A549 (cell line): ENCODE results near the gene BRAF. TPM values are rescaled to one million over a fixed set of nuclear protein-coding genes. Genes with fewer than 3 reads are reported as not detected.
"Not testable (repeated sequence)": the region's sequence is repeated elsewhere in the genome, so short reads cannot be mapped to it uniquely, and the experiment has no call there.

Experiments
- ATAC-seq, 2 experiments: fragments of 200-7000 bp in 1 of 2; fragments of >200 bp in 1 of 2; cut with Nextera tagmentation in 1 of 2; cut with Tn5 transposase in 1 of 2; 3 replicates each; pipeline versions ENCODE4 v1.8.0 to v1.9.1; 2018 to 2020; ENCODE audit warnings: mild to moderate bottlenecking in 1 of 2, moderate library complexity in 1 of 2
- CTCF ChIA-PET: fragments of 300-600 bp; sonication (Branson Sonifier 250); formaldehyde crosslinking; extraction: SDS; loops from one replicate; lab custom pipeline; 2021; ENCODE audit warnings: antibody characterized with exemption, inconsistent platforms; lab: Yijun Ruan, JAX
- POLR2A ChIA-PET: fragments of 350-600 bp; formaldehyde crosslinking; extraction: SDS; loops from one replicate; lab custom pipeline; 2021; ENCODE audit warnings: antibody characterized with exemption, inconsistent platforms; lab: Yijun Ruan, JAX
- DNase-seq, 2 experiments: peaks; one replicate each; pipeline versions ENCODE4 v3.0.0 to v3.0.0-alpha.2; 2011 to 2016; ENCODE audit warnings: low read depth in 1 of 2, low spot score in 1 of 2
- FAIRE-seq: peaks from 2 replicates; lab custom pipeline; 2011; peaks lifted over from hg19 to GRCh38; lab: Jason Lieb, UNC
- H3K27ac ChIP-seq, 2 experiments: fragments of >200 bp; sonication (Bioruptor Twin); formaldehyde crosslinking; 3 replicates each; pipeline ENCODE4 v1.5.1; 2016 to 2017
- H3K4me1 ChIP-seq: fragments of >200 bp; sonication (Bioruptor Twin); formaldehyde crosslinking; 3 replicates; pipeline ENCODE4 v1.6.1; 2016
- H3K4me2 ChIP-seq: fragments of >200 bp; sonication (Bioruptor Twin); formaldehyde crosslinking; 3 replicates; pipeline ENCODE4 v1.6.1; 2016
- H3K4me3 ChIP-seq: fragments of >200 bp; sonication (Bioruptor Twin); formaldehyde crosslinking; 3 replicates; pipeline ENCODE4 v1.5.1; 2016
- H3K9me3 ChIP-seq: fragments of >200 bp; sonication (Bioruptor Twin); formaldehyde crosslinking; 3 replicates; pipeline ENCODE4 v1.6.1; 2016
- BHLHE40 ChIP-seq: IDR thresholded peaks from 2 replicates; pipeline ENCODE4 v1.6.1; 2012; ENCODE audit warnings: low read depth, low read length, inconsistent platforms
- CBX2 ChIP-seq: fragments of 200-600 bp; sonication (generic); IDR thresholded peaks from 2 replicates; pipeline ENCODE4 v1.6.1; 2016; ENCODE audit warnings: low read depth, mild to moderate bottlenecking, borderline replicate concordance
- CHD4 ChIP-seq: fragments of 200-600 bp; sonication (generic); IDR thresholded peaks from 2 replicates; pipeline ENCODE4 v1.6.1; 2016; ENCODE audit warnings: antibody characterized with exemption, mild to moderate bottlenecking, borderline replicate concordance
- EP300 ChIP-seq, 2 experiments: fragments of >200 bp; sonication (Bioruptor Twin); formaldehyde crosslinking; IDR thresholded peaks; 2 replicates in 1 of 2; 3 replicates in 1 of 2; pipeline ENCODE4 v1.6.1; 2016 to 2017
- FOSB ChIP-seq: fragments of 250-450 bp; sonication (Bioruptor Pico); IDR thresholded peaks from 2 replicates; pipeline ENCODE4 v1.5.0; 2020; ENCODE audit warnings: mild to moderate bottlenecking, moderate library complexity
- FOSL2 ChIP-seq, 2 experiments: fragments of 450-650 bp in 1 of 2; fragments of >200 bp in 1 of 2; sonication (Bioruptor Twin) in 1 of 2; formaldehyde crosslinking; IDR thresholded peaks; 2 replicates each; pipeline versions ENCODE4 v1.5.0 to v1.6.1; 2016 to 2020; ENCODE audit warnings: mild to moderate bottlenecking in 1 of 2, moderate library complexity in 1 of 2
- FOXS1 ChIP-seq: fragments of 250-450 bp; sonication (Bioruptor Pico); IDR thresholded peaks from 2 replicates; pipeline ENCODE4 v1.5.0; 2020; ENCODE audit warnings: mild to moderate bottlenecking, moderate library complexity
- HEYL ChIP-seq: fragments of 250-450 bp; sonication (Bioruptor Pico); IDR thresholded peaks from 2 replicates; pipeline ENCODE4 v1.8.0; 2021; ENCODE audit warnings: mild to moderate bottlenecking, moderate library complexity
- HOXA7 ChIP-seq: fragments of 250-450 bp; sonication (Bioruptor Pico); IDR thresholded peaks from 2 replicates; pipeline ENCODE4 v1.5.0; 2020; ENCODE audit warnings: mild to moderate bottlenecking, moderate library complexity
- HOXB13 ChIP-seq: fragments of 250-450 bp; sonication (Bioruptor Pico); IDR thresholded peaks from 2 replicates; pipeline ENCODE4 v1.5.0; 2020; ENCODE audit warnings: low read depth, mild to moderate bottlenecking, moderate library complexity
- JUN ChIP-seq, 2 experiments: fragments of >200 bp; sonication (Bioruptor Twin); formaldehyde crosslinking; IDR thresholded peaks; 2 replicates in 1 of 2; 3 replicates in 1 of 2; pipeline ENCODE4 v1.6.1; 2016 to 2017
- JUNB ChIP-seq: fragments of >200 bp; sonication (Bioruptor Twin); formaldehyde crosslinking; IDR thresholded peaks from 2 replicates; pipeline ENCODE4 v1.6.1; 2016
- KDM5A ChIP-seq: fragments of 200-600 bp; sonication (generic); IDR thresholded peaks from 2 replicates; pipeline ENCODE4 v1.6.1; 2016; ENCODE audit warnings: antibody characterized with exemption, mild to moderate bottlenecking
- MAZ ChIP-seq: fragments of 150-350 bp; IDR thresholded peaks from 2 replicates; pipeline ENCODE4 v1.6.1; 2014; ENCODE audit warnings: antibody characterized with exemption, low read depth, low read length, borderline replicate concordance
- NFE2L2 ChIP-seq: fragments of 150-350 bp; conservative IDR thresholded peaks from 2 replicates; pipeline ENCODE4 v1.6.1; 2014; ENCODE audit warnings: low read length
- NR3C1 ChIP-seq: fragments of >200 bp; sonication (Bioruptor Twin); formaldehyde crosslinking; IDR thresholded peaks from 3 replicates; pipeline ENCODE4 v1.6.1; 2017
- PHF8 ChIP-seq: fragments of 200-600 bp; sonication (generic); IDR thresholded peaks from 2 replicates; pipeline ENCODE4 v1.6.1; 2016; ENCODE audit warnings: low read depth, mild to moderate bottlenecking, antibody characterized with exemption, moderate library complexity, borderline replicate concordance
- POLR2A ChIP-seq: IDR thresholded peaks from 2 replicates; pipeline ENCODE4 v1.6.1; 2012; ENCODE audit warnings: mild to moderate bottlenecking, low read length
- RARB ChIP-seq: fragments of 250-450 bp; sonication (Bioruptor Pico); IDR thresholded peaks from 2 replicates; pipeline ENCODE4 v1.8.0; 2021; ENCODE audit warnings: mild to moderate bottlenecking, moderate library complexity
- RFX5 ChIP-seq: fragments of 450-650 bp; IDR thresholded peaks from 2 replicates; pipeline ENCODE4 v1.7.1; 2014; ENCODE audit warnings: antibody characterized with exemption, mild to moderate bottlenecking, moderate library complexity
- SMC3 ChIP-seq: fragments of >200 bp; sonication (Bioruptor Twin); formaldehyde crosslinking; IDR thresholded peaks from 3 replicates; pipeline ENCODE4 v1.6.1; 2018; ENCODE audit warnings: inconsistent platforms
- ZC3H11A ChIP-seq: fragments of 450-650 bp; IDR thresholded peaks from 2 replicates; pipeline ENCODE4 v1.6.1; 2014; ENCODE audit warnings: antibody characterized with exemption, mild to moderate bottlenecking
- ZNF302 ChIP-seq: fragments of 250-450 bp; sonication (Bioruptor Pico); IDR thresholded peaks from 2 replicates; pipeline ENCODE4 v1.9.0; 2021; ENCODE audit warnings: inconsistent platforms, mild to moderate bottlenecking, moderate library complexity
- ZSCAN20 ChIP-seq: fragments of 250-450 bp; sonication (Bioruptor Pico); IDR thresholded peaks from 2 replicates; pipeline ENCODE4 v1.8.0; 2022; ENCODE audit warnings: mild to moderate bottlenecking, moderate library complexity
- WGBS: methylation state at CpG from one replicate; pipeline ENCODE4 v1.1.6; 2017; ENCODE audit errors: missing lambda C conversion rate; 5-methylcytosine and 5-hydroxymethylcytosine counted together
- polyA plus RNA-seq, 4 experiments: library from polyadenylated mRNA; depleted of rRNA in 3 of 4; stranded (reverse); fragments of >200 nt; fragmentation: RNase III in 1 of 4; extraction: RNeasy Plus Mini Kit Qiagen cat#74134 plus additional on column Dnase treatment in 1 of 4; gene quantifications; 2 replicates in 3 of 4; 3 replicates in 1 of 4; pipeline ENCODE4 v1.2.3, GENCODE V29; 2011 to 2017
- TF ChIP-seq, protein P1 (sequence below): IDR thresholded peaks from 2 replicates; pipeline ENCODE4 v1.6.1; 2012
- TF ChIP-seq, protein P2 (sequence below): fragments of >200 bp; sonication (Bioruptor Twin); formaldehyde crosslinking; IDR thresholded peaks from 2 replicates; pipeline ENCODE4 v1.6.1; 2016
- TF ChIP-seq, protein P3 (sequence below): fragments of 250-450 bp; sonication (Bioruptor Pico); IDR thresholded peaks from 2 replicates; pipeline ENCODE4 v1.5.0; 2020; ENCODE audit warnings: low read depth, mild to moderate bottlenecking, moderate library complexity
- TF ChIP-seq, protein P4 (sequence below): fragments of 150-350 bp; IDR thresholded peaks from 2 replicates; pipeline ENCODE4 v1.6.1; 2014; ENCODE audit warnings: low read depth, mild to moderate bottlenecking, low read length
- TF ChIP-seq, protein P5 (sequence below): fragments of 450-650 bp; IDR thresholded peaks from 2 replicates; pipeline ENCODE4 v1.6.1; 2014; ENCODE audit warnings: antibody characterized with exemption

Gene BRAF
- polyA plus RNA-seq, 2 of the 4 experiments (the other 2 are of a cell fraction), result 6.1 to 19.7 TPM

DNA sequence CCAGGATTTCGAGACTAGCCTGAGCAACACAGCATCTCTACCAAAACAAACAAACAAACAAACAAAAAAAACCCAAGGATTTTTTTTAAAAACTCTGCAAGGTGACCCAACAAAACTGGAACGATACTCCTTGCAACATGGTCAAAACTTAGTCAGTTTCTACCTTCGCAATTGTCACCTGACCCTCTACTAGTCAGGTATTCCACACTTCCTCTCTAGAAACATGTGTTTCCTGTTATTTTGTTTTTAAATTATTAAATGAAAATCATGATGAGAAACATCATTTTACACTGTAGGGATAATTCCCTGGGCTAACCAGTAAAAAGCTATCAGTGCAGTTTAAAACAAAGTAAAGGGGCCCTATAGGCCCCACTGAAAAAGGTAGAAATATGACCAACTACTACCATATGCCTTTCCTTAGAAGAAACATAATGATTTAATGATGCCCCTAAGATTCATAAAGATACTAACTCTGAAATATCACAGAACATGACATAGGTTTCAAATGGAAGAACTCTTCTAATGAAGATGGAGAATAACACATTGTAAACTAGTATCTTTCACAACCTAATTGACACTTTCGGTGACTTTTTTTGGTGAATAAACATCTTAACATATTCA is 8.7 kb downstream of the BRAF start:
- CTCF ChIA-PET, result no interaction called here
- 92% methylated on average over 4 of the region's 4 CpGs for WGBS
- FAIRE-seq, result no peak

DNA sequence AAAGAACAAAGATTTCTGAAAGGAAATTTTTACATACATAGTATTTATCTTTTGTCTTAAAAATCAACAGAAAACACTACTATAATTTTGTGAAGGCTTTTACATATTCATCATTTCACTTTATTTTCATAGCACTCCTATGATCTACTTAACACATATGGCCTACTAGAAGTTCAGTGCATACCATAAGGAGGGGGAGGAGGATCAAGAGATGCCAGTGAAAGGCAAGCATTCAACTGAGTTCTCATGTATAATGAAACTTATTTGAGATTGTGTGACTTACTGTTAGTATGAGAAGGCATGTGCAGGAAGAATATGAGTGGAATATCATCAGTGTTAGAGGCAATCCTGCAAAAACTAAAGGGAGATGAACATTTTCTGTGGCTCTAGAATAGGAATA is 10.6 kb downstream of the BRAF start:
- no peak for ATAC-seq
- no peak for FAIRE-seq
- no peak overlapping the region for H3K27ac ChIP-seq

More for the DNA sequence above, 8.7 kb downstream of the BRAF start:
- Histone ChIP-seq H3K4me1 (peaks cover 21% of the 10 kb centered on the region), H3K4me2 (no peak overlapping the region), H3K4me3 (no peak overlapping the region), H3K9me3 (no peaks in the 10 kb centered on the region), H3K27ac (no peak overlapping the region)
- POLR2A ChIA-PET, result no interaction called here
- no peak for ATAC-seq
- TF ChIP-seq, protein P1, sequence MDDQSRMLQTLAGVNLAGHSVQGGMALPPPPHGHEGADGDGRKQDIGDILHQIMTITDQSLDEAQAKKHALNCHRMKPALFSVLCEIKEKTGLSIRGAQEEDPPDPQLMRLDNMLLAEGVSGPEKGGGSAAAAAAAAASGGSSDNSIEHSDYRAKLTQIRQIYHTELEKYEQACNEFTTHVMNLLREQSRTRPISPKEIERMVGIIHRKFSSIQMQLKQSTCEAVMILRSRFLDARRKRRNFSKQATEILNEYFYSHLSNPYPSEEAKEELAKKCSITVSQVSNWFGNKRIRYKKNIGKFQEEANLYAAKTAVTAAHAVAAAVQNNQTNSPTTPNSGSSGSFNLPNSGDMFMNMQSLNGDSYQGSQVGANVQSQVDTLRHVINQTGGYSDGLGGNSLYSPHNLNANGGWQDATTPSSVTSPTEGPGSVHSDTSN, result no peak
- TF ChIP-seq, protein P2, sequence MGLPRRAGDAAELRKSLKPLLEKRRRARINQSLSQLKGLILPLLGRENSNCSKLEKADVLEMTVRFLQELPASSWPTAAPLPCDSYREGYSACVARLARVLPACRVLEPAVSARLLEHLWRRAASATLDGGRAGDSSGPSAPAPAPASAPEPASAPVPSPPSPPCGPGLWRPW, result no peak
- TF ChIP-seq JUNB (no peak), CHD4 (no peak), FOXS1 (CRISPR knock-in tag) (no peak), POLR2A (no peak), FOSL2 (IDR thresholded peaks at IDR 0.05) (no peak), FOSL2 (CRISPR knock-in tag; IDR thresholded peaks at IDR 0.05) (no peak), CBX2 (no peak), RARB (CRISPR knock-in tag) (no peak), HEYL (CRISPR knock-in tag) (no peak), KDM5A (no peak), NFE2L2 (no peak), ZNF302 (CRISPR knock-in tag) (no peak), HOXB13 (CRISPR knock-in tag) (no peak), EP300 (IDR thresholded peaks at IDR 0.05) (no peak), NR3C1 (no peak)
- no peak for DNase-seq

DNA sequence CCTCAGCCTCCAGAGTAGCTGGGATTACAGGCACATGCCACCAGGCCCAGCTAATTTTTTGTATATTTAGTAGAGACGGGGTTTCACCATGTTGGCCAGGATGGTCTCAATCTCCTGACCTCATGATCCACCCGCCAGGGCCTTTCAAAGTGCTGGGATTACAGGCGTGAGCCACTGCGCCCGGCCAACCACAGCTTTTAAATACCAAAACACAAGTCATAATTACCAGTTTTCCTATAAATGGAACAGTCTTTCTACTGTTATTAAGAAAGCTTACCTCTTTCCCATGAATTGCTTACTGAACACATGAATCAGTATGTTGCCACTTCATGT is 11.2 kb downstream of the BRAF start:
- 86% methylated on average over 5 of the region's 5 CpGs for WGBS
- POLR2A ChIA-PET, H3K9me3 ChIP-seq, ATAC-seq, DNase-seq, FAIRE-seq, H3K27ac ChIP-seq, H3K4me3 ChIP-seq: not testable (repeated sequence)
- peak overlapping the region; percentile 18; the same call in 1 of the 3 replicates for H3K4me2 ChIP-seq
- peaks cover 16% of the 10 kb centered on the region for H3K4me1 ChIP-seq
- CTCF ChIA-PET, result interaction anchor here (0.9 kb wide), 1 partner anchor 103 kb away, joined by 6 read pairs; no protein-coding TSS in a partner anchor

More for the DNA sequence above, 10.6 kb downstream of the BRAF start:
- H3K4me1 ChIP-seq, result peaks cover 16% of the 10 kb centered on the region
- TF ChIP-seq MAZ (no peak), FOXS1 (CRISPR knock-in tag) (no peak), SMC3 (no peak)
- H3K4me3 ChIP-seq, result no peak overlapping the region
- H3K4me2 ChIP-seq, result no peak overlapping the region
- no peaks in the 10 kb centered on the region for H3K9me3 ChIP-seq
- POLR2A ChIA-PET, result no interaction called here
- CTCF ChIA-PET, result no interaction called here
- DNase-seq, result no peak

DNA sequence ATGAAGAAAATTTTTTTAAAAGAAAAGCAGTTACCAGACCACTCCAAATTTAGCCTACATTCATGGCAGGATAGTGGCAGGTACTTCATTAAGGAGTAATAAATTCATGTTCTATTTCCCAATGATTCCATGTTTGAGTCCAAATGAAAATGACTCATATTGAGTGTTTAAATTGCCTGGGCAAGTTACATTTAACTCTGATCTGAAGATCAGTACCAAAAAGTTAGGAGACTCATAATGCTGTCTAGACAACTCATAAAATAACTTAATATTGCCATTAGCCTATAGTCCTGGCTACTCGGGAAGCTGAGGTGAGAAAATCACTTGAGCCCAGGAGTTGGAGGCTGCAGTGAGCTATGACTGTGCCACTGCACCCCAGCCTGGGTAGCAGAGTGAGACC is 13.0 kb downstream of the BRAF start:
- DNase-seq (no peak), ATAC-seq (no peak), FAIRE-seq (no peak)
- ChIA-PET POLR2A (no interaction called here), CTCF (no interaction called here)
- no peak overlapping the region for H3K27ac ChIP-seq
- 92% methylated on average over 1 of the region's 1 CpG for WGBS
- H3K4me2 ChIP-seq, result no peak overlapping the region
- H3K9me3 ChIP-seq, result no peaks in the 10 kb centered on the region
- H3K4me1 ChIP-seq, result peaks cover 16% of the 10 kb centered on the region
- no peak overlapping the region for H3K4me3 ChIP-seq
- TF ChIP-seq HOXA7 (CRISPR knock-in tag) (no peak), RFX5 (no peak), FOSB (no peak), PHF8 (no peak), JUN (IDR thresholded peaks at IDR 0.05) (no peak), ZC3H11A (no peak), ZSCAN20 (CRISPR knock-in tag) (no peak), ZNF302 (CRISPR knock-in tag) (no peak), RARB (CRISPR knock-in tag) (no peak), BHLHE40 (no peak), NR3C1 (no peak), NFE2L2 (no peak)
- TF ChIP-seq, protein P3, sequence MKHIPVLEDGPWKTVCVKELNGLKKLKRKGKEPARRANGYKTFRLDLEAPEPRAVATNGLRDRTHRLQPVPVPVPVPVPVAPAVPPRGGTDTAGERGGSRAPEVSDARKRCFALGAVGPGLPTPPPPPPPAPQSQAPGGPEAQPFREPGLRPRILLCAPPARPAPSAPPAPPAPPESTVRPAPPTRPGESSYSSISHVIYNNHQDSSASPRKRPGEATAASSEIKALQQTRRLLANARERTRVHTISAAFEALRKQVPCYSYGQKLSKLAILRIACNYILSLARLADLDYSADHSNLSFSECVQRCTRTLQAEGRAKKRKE, result no peak
- TF ChIP-seq, protein P4, sequence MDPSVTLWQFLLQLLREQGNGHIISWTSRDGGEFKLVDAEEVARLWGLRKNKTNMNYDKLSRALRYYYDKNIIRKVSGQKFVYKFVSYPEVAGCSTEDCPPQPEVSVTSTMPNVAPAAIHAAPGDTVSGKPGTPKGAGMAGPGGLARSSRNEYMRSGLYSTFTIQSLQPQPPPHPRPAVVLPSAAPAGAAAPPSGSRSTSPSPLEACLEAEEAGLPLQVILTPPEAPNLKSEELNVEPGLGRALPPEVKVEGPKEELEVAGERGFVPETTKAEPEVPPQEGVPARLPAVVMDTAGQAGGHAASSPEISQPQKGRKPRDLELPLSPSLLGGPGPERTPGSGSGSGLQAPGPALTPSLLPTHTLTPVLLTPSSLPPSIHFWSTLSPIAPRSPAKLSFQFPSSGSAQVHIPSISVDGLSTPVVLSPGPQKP, result no peak
- TF ChIP-seq, protein P5, sequence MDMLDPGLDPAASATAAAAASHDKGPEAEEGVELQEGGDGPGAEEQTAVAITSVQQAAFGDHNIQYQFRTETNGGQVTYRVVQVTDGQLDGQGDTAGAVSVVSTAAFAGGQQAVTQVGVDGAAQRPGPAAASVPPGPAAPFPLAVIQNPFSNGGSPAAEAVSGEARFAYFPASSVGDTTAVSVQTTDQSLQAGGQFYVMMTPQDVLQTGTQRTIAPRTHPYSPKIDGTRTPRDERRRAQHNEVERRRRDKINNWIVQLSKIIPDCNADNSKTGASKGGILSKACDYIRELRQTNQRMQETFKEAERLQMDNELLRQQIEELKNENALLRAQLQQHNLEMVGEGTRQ, result no peak
